Panc1 (cell line): ENCODE results near the gene MPV17L. TPM values are rescaled to one million over a fixed set of nuclear protein-coding genes. Genes with fewer than 3 reads are reported as not detected.

Experiments
- ATAC-seq: fragments of 200-7000 bp; cut with Tn5 transposase; 2 replicates; pipeline ENCODE4 v1.9.1; 2020; ENCODE audit warnings: mild to moderate bottlenecking, moderate library complexity
- BruUV-seq: library from RNA; stranded (reverse); fragments of 400-500 nt; replicated peaks from 2 replicates; lab custom pipeline; 2021; lab: Mats Ljungman, UMichigan
- CTCF ChIA-PET: fragments of 300-600 bp; sonication (Branson Sonifier 250); formaldehyde crosslinking; loops from one replicate; lab custom pipeline; 2022; ENCODE audit warnings: antibody characterized with exemption; lab: Charles Lee
- POLR2A ChIA-PET: fragments of 300-600 bp; sonication (Branson Sonifier 250); formaldehyde crosslinking; loops from one replicate; lab custom pipeline; 2022; ENCODE audit warnings: antibody characterized with exemption; lab: Charles Lee
- DNase-seq: peaks from one replicate; pipeline ENCODE4 v3.0.0-alpha.2; 2010; ENCODE audit warnings: low read depth, low spot score
- H3K27ac ChIP-seq: 2 replicates; pipeline ENCODE4 v1.5.1; 2011; ENCODE audit warnings: mild to moderate bottlenecking, low read length, inconsistent platforms
- H3K27me3 ChIP-seq: fragments of 200-500 bp; sonication (Bioruptor generic); 2 replicates; pipeline ENCODE4 v1.6.0; 2014; ENCODE audit warnings: low read length, inconsistent platforms; ENCODE audit not compliant: control insufficient read depth, insufficient read depth
- H3K36me3 ChIP-seq: fragments of 200-500 bp; sonication (Bioruptor generic); 2 replicates; pipeline ENCODE4 v1.5.1; 2014; ENCODE audit warnings: inconsistent platforms, mild to moderate bottlenecking, low read length, moderate library complexity; ENCODE audit not compliant: control insufficient read depth, insufficient read depth
- H3K4me1 ChIP-seq: 2 replicates; pipeline ENCODE4 v1.5.1; 2011; ENCODE audit warnings: inconsistent platforms, mild to moderate bottlenecking, low read length, moderate library complexity; ENCODE audit not compliant: control insufficient read depth, insufficient read depth
- H3K4me3 ChIP-seq, 2 experiments: 2 replicates each; pipeline ENCODE4 v1.5.1; 2011 to 2012; ENCODE audit warnings: low read depth in 2 of 2, low read length in 2 of 2, mild to moderate bottlenecking in 2 of 2, inconsistent platforms in 1 of 2, moderate library complexity in 1 of 2
- H3K9me3 ChIP-seq: fragments of 200-500 bp; sonication (Bioruptor generic); 2 replicates; pipeline ENCODE4 v1.5.1; 2014; ENCODE audit warnings: low read depth, mild to moderate bottlenecking, inconsistent platforms, low read length, moderate library complexity; ENCODE audit not compliant: control insufficient read depth, insufficient read depth
- CTCF ChIP-seq: fragments of 450-650 bp; IDR thresholded peaks from 2 replicates; pipeline ENCODE4 v1.5.1; 2017; ENCODE audit warnings: mild to moderate bottlenecking
- SIN3A ChIP-seq: IDR thresholded peaks from 2 replicates; pipeline ENCODE4 v1.6.1; 2012; ENCODE audit warnings: low read depth, mild to moderate bottlenecking, low read length, moderate library complexity, borderline replicate concordance; ENCODE audit not compliant: insufficient read depth
- in situ Hi-C: cut with HindIII; loops from 2 replicates; pipeline ENCODE4 v1.10.0; 2016; ENCODE audit warnings: low sequenced_read_pairs, low pct_unique_long_range_greater_than_20kb
- intact Hi-C: fragments of 100-400 bp; cut with micrococcal nuclease; formaldehyde crosslinking; loops from one replicate; pipeline ENCODE4 v1.10.0; 2022; ENCODE audit not compliant: unreplicated experiment
- total RNA-seq: library from RNA; stranded (reverse); gene quantifications from one replicate; pipeline ENCODE4 v1.2.1, GENCODE V29; 2021; ENCODE audit not compliant: unreplicated experiment

MPV17L gene
- total RNA-seq, 1 experiment from 2014 or later = 10.4 TPM

GRCh38 chr16:15461376-15461775, 65.8 kb downstream of the MPV17L start:
- peaks cover 3% of the 10 kb centered on the region; the same call in 1 of the 2 replicates for H3K9me3 ChIP-seq
- DNase-seq (no peak), ATAC-seq (no peak)
- TF ChIP-seq CTCF (no peak), SIN3A (no peak)
- H3K4me1 ChIP-seq = peaks cover 4% of the 10 kb centered on the region; the same call in 1 of the 2 replicates
- in situ Hi-C loops = no loop called here
- no peak overlapping the region for H3K4me3 ChIP-seq
- intact Hi-C loops = no loop called here
- no peaks in the 10 kb centered on the region for H3K36me3 ChIP-seq
- no peak overlapping the region for H3K27ac ChIP-seq
- H3K27me3 ChIP-seq = no peaks in the 10 kb centered on the region
- BruUV-seq = no TSS peak
- ChIA-PET CTCF (no interaction called here), POLR2A (no interaction called here)

Other genes starting within 250 kb of the MPV17L start
- gene NPIPA5, start 17.5 kb upstream of the MPV17L start, total RNA-seq = 0.26 TPM
- gene BMERB1, start 38.8 kb downstream of the MPV17L start, total RNA-seq = 80.0 TPM
- 51.5 TPM for gene MARF1, start 247.4 kb downstream of the MPV17L start, total RNA-seq